HCT116 (cell line): Measurements from ENCODE around the gene SLC22A12. TPM values are rescaled to one million over a fixed set of nuclear protein-coding genes. Genes with fewer than 3 reads are reported as not detected.

Experiments used
- ATAC-seq: fragments of 200-7000 bp; cut with Tn5 transposase; 2 replicates; pipeline ENCODE4 v1.9.1; 2020; ENCODE audit warnings: mild to moderate bottlenecking, moderate library complexity
- BruUV-seq: library from RNA; stranded (reverse); fragments of 400-500 nt; replicated peaks from 2 replicates; lab custom pipeline; 2021; lab: Mats Ljungman, UMichigan
- CTCF ChIA-PET: fragments of 300-600 bp; sonication (Branson Sonifier 250); formaldehyde crosslinking; loops from one replicate; lab custom pipeline; 2021; ENCODE audit warnings: antibody characterized with exemption; lab: Charles Lee
- POLR2A ChIA-PET: fragments of 300-600, 350-600 bp; sonication (Branson Sonifier 250); formaldehyde crosslinking; loops from one replicate; lab custom pipeline; 2021; ENCODE audit warnings: antibody characterized with exemption; lab: Charles Lee
- RAD21 ChIA-PET, 2 experiments: fragments of 300-600 bp; sonication (Branson Sonifier 250); formaldehyde crosslinking; loops; one replicate each; lab custom pipeline; 2023; ENCODE audit warnings: low total read pairs in 2 of 2; ENCODE audit not compliant: uncharacterized antibody in 2 of 2, unreplicated experiment in 2 of 2, low non-redundant PET in 1 of 2; lab: Charles Lee
- DNase-seq: peaks from one replicate; pipeline ENCODE4 v3.0.0-alpha.2; 2010; ENCODE audit warnings: low read depth, low spot score
- H2AFZ ChIP-seq: fragments of 200-600 bp; shearing (Covaris generic), sonication (generic); 2 replicates; pipeline ENCODE4 v1.6.1; 2017; ENCODE audit warnings: low read depth, mixed run types, mixed read lengths, antibody characterized with exemption, low read length; ENCODE audit not compliant: poor library complexity, severe bottlenecking
- H3K27ac ChIP-seq: 2 replicates; pipeline ENCODE4 v1.5.1; 2012; ENCODE audit warnings: low read depth, low read length
- H3K27me3 ChIP-seq: fragments of 200-600 bp; sonication (generic); 2 replicates; pipeline ENCODE4 v1.6.1; 2016; ENCODE audit warnings: mixed run types, low read length, mixed read lengths; ENCODE audit not compliant: insufficient read depth
- H3K36me3 ChIP-seq, 2 experiments: fragments of 200-500 bp in 1 of 2; fragments of 200-600 bp in 1 of 2; sonication (Bioruptor generic) in 1 of 2; sonication (generic) in 1 of 2; 2 replicates each; pipeline versions ENCODE4 v1.5.1 to v1.6.1; 2014 to 2016; ENCODE audit warnings: low read length in 2 of 2, inconsistent platforms in 1 of 2, mixed read lengths in 1 of 2, mixed run types in 1 of 2; ENCODE audit not compliant: insufficient read depth in 2 of 2, control insufficient read depth in 1 of 2
- H3K4me1 ChIP-seq, 2 experiments: fragments of 200-600 bp in 1 of 2; sonication (generic) in 1 of 2; 2 replicates each; pipeline versions ENCODE4 v1.5.1 to v1.6.1; 2012 to 2017; ENCODE audit warnings: low read length in 2 of 2, inconsistent platforms in 1 of 2, mild to moderate bottlenecking in 1 of 2, mixed read lengths in 1 of 2, mixed run types in 1 of 2, moderate library complexity in 1 of 2; ENCODE audit not compliant: insufficient read depth in 2 of 2, control insufficient read depth in 1 of 2
- H3K4me2 ChIP-seq: fragments of 200-600 bp; sonication (generic); 2 replicates; pipeline ENCODE4 v1.6.1; 2017; ENCODE audit warnings: mixed run types, low read length, mixed read lengths
- H3K4me3 ChIP-seq, 2 experiments: fragments of 200-600 bp in 1 of 2; sonication (generic) in 1 of 2; replicated peaks in 1 of 2; 2 replicates each; pipeline ENCODE4 v1.5.1; 2011 to 2016; ENCODE audit warnings: low read length in 2 of 2, control low read depth in 1 of 2, low read depth in 1 of 2, mild to moderate bottlenecking in 1 of 2, mixed read lengths in 1 of 2, mixed run types in 1 of 2
- H3K79me2 ChIP-seq: fragments of 200-600 bp; sonication (generic); 2 replicates; pipeline ENCODE4 v1.6.1; 2017; ENCODE audit warnings: mild to moderate bottlenecking, mixed run types, low read length, moderate library complexity, mixed read lengths; ENCODE audit not compliant: insufficient read depth
- H3K9ac ChIP-seq: fragments of 200-600 bp; sonication (generic); 2 replicates; pipeline ENCODE4 v1.6.1; 2016; ENCODE audit warnings: low read length, mixed read lengths
- H3K9me2 ChIP-seq: fragments of 200-600 bp; sonication (generic), shearing (Covaris generic); 2 replicates; pipeline ENCODE4 v1.6.1; 2017; ENCODE audit warnings: mixed run types, mild to moderate bottlenecking, moderate library complexity; ENCODE audit not compliant: insufficient read depth
- H3K9me3 ChIP-seq, 2 experiments: fragments of 200-500 bp in 1 of 2; fragments of 200-600 bp in 1 of 2; sonication (Bioruptor generic) in 1 of 2; sonication (generic) in 1 of 2; 2 replicates each; pipeline ENCODE4 v1.6.1; 2014 to 2017; ENCODE audit warnings: low read length in 2 of 2, mixed read lengths in 2 of 2, inconsistent platforms in 1 of 2, low read depth in 1 of 2, mild to moderate bottlenecking in 1 of 2, mixed run types in 1 of 2, moderate library complexity in 1 of 2; ENCODE audit not compliant: control insufficient read depth in 1 of 2, insufficient read depth in 1 of 2
- H4K20me1 ChIP-seq: fragments of 200-600 bp; sonication (generic), shearing (Covaris generic); 2 replicates; pipeline ENCODE4 v1.6.1; 2017; ENCODE audit warnings: mixed run types, mild to moderate bottlenecking, moderate library complexity; ENCODE audit not compliant: insufficient read depth
- CBX3 ChIP-seq: IDR thresholded peaks from 2 replicates; pipeline ENCODE4 v1.6.1; 2012; ENCODE audit warnings: low read depth
- CTCF ChIP-seq, 3 experiments: fragments of 200-600 bp in 1 of 3; sonication (generic) in 1 of 3; IDR thresholded peaks in 2 of 3; conservative IDR thresholded peaks in 1 of 3; 2 replicates each; pipeline ENCODE4 v1.5.1; 2012 to 2017; ENCODE audit warnings: low read depth in 2 of 3, low read length in 2 of 3, antibody characterized with exemption in 1 of 3, borderline replicate concordance in 1 of 3, control low read depth in 1 of 3, mild to moderate bottlenecking in 1 of 3, mixed read lengths in 1 of 3, mixed run types in 1 of 3, moderate library complexity in 1 of 3; ENCODE audit not compliant: insufficient read depth in 1 of 3
- EGR1 ChIP-seq: IDR thresholded peaks from 2 replicates; pipeline ENCODE4 v1.6.1; 2012; ENCODE audit warnings: low read depth
- ELF1 ChIP-seq: IDR thresholded peaks from 2 replicates; pipeline ENCODE4 v1.6.1; 2012; ENCODE audit warnings: low read depth, borderline replicate concordance
- FOSL1 ChIP-seq: IDR thresholded peaks from 2 replicates; pipeline ENCODE4 v1.6.1; 2012; ENCODE audit warnings: low read depth
- POLR2A ChIP-seq: IDR thresholded peaks from 2 replicates; pipeline ENCODE4 v1.7.0; 2011; ENCODE audit warnings: borderline replicate concordance; ENCODE audit not compliant: insufficient read depth, insufficient read length; ENCODE audit errors: extremely low read depth
- SRF ChIP-seq: IDR thresholded peaks from 2 replicates; pipeline ENCODE4 v1.6.1; 2012; ENCODE audit warnings: low read depth
- ZFX ChIP-seq: fragments of 450-650 bp; IDR thresholded peaks from 2 replicates; pipeline ENCODE4 v1.6.1; 2017
- intact Hi-C: fragments of 100-400 bp; cut with micrococcal nuclease; formaldehyde crosslinking; loops from 2 replicates; pipeline ENCODE4 v1.10.0; 2022
- total RNA-seq: library from RNA; stranded (reverse); gene quantifications from one replicate; pipeline ENCODE4 v1.2.1, GENCODE V29; 2021; ENCODE audit not compliant: unreplicated experiment
- TF ChIP-seq, protein P1 (sequence below): IDR thresholded peaks from 2 replicates; pipeline ENCODE4 v1.6.1; 2012; ENCODE audit warnings: low read depth
- TF ChIP-seq, protein P2 (sequence below): IDR thresholded peaks from 2 replicates; pipeline ENCODE4 v1.6.1; 2011; ENCODE audit warnings: mild to moderate bottlenecking, low read length, moderate library complexity; ENCODE audit not compliant: insufficient replicate concordance; ENCODE audit errors: extremely low read depth

The SLC22A12 gene
- total RNA-seq, 1 experiment from 2014 or later: not detected

DNA sequence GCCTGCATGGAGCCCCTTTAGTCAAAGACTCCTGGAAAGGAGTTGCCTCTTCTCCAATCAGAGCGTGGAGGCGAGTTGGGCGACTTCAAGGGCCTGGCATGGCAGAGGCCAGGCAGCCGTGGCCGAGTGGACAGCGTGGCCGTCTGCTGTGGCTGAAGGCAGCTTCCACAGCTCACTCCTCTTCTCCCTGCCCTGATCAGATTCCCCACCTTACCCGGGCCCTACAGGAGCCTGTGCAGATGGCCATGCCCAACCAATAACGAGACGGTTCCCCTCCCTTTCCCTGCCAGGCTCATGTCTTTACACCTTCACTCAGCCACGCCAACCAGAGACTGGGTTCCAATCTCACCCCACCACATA lies 20.0 kb upstream of the SLC22A12 start (continued):
- TF ChIP-seq, protein P1, sequence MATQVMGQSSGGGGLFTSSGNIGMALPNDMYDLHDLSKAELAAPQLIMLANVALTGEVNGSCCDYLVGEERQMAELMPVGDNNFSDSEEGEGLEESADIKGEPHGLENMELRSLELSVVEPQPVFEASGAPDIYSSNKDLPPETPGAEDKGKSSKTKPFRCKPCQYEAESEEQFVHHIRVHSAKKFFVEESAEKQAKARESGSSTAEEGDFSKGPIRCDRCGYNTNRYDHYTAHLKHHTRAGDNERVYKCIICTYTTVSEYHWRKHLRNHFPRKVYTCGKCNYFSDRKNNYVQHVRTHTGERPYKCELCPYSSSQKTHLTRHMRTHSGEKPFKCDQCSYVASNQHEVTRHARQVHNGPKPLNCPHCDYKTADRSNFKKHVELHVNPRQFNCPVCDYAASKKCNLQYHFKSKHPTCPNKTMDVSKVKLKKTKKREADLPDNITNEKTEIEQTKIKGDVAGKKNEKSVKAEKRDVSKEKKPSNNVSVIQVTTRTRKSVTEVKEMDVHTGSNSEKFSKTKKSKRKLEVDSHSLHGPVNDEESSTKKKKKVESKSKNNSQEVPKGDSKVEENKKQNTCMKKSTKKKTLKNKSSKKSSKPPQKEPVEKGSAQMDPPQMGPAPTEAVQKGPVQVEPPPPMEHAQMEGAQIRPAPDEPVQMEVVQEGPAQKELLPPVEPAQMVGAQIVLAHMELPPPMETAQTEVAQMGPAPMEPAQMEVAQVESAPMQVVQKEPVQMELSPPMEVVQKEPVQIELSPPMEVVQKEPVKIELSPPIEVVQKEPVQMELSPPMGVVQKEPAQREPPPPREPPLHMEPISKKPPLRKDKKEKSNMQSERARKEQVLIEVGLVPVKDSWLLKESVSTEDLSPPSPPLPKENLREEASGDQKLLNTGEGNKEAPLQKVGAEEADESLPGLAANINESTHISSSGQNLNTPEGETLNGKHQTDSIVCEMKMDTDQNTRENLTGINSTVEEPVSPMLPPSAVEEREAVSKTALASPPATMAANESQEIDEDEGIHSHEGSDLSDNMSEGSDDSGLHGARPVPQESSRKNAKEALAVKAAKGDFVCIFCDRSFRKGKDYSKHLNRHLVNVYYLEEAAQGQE: no peak
- no peak for TF ChIP-seq CBX3
- no peak for TF ChIP-seq POLR2A
- TF ChIP-seq EGR1: no peak
- TF ChIP-seq, protein P2, sequence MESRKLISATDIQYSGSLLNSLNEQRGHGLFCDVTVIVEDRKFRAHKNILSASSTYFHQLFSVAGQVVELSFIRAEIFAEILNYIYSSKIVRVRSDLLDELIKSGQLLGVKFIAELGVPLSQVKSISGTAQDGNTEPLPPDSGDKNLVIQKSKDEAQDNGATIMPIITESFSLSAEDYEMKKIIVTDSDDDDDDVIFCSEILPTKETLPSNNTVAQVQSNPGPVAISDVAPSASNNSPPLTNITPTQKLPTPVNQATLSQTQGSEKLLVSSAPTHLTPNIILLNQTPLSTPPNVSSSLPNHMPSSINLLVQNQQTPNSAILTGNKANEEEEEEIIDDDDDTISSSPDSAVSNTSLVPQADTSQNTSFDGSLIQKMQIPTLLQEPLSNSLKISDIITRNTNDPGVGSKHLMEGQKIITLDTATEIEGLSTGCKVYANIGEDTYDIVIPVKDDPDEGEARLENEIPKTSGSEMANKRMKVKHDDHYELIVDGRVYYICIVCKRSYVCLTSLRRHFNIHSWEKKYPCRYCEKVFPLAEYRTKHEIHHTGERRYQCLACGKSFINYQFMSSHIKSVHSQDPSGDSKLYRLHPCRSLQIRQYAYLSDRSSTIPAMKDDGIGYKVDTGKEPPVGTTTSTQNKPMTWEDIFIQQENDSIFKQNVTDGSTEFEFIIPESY: no peak
- TF ChIP-seq ZFX: no peak

DNA sequence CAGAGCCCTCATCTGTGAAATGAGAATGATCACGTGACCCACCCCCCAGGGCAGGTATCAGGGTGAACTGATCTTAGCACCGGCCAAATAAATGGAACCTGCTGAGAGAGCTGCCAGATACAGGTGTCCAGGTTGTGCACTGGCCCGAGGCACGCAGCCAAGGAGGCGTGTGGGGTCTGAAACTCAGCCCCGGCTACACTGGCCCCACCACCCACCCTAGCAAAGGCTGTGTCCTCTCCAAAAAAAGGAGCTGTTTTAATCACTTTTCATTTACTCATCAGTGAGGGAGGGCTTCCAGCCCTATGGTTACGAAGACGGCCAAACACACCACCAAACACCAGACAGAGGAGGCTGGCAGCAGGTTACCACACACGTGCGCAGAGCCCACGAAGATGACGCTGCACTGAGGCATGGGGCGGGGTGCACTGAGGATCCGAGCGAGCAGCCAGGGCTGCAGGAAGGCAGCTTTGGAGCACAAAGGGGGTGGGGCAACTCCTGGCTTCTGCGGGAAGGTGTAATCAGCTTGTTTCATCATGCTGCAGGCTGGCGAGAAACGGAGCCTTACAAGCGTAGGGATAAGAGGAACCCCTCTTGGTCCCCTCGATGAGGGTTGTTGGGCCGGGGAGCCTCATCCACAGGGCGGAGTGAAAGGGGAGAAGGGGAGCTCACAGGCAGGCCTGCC lies 19.5 kb upstream of the SLC22A12 start:
- Histone ChIP-seq H3K27ac (no peak overlapping the region), H3K36me3 (no peaks in the 10 kb centered on the region), H3K4me2 (no peak overlapping the region), H3K27me3 (no peaks in the 10 kb centered on the region), H3K9me3 (no peaks in the 10 kb centered on the region), H3K9me2 (no peaks in the 10 kb centered on the region), H3K4me1 (peaks cover 3 to 7% of the 10 kb centered on the region in 2 experiments; a peak in 3 of 4 replicates), H3K79me2 (no peaks in the 10 kb centered on the region), H4K20me1 (no peaks in the 10 kb centered on the region), H2AFZ (no peak overlapping the region), H3K9ac (no peak overlapping the region), H3K4me3 (no peak overlapping the region)
- TF ChIP-seq ELF1 (no peak), FOSL1 (no peak), SRF (no peak), CTCF (IDR thresholded peaks at IDR 0.05 in 2 of 3, conservative IDR thresholded peaks at IDR 0.05 in 1 of 3; ENCODE audit: borderline replicate concordance in 1 of 3, insufficient read depth in 1 of 3, low read depth in 2 of 3, low read length in 2 of 3) (no peak)
- BruUV-seq: no TSS peak
- CTCF ChIA-PET: interaction anchor here (1.2 kb wide), 1 partner anchor 78 kb away, joined by 3 read pairs; no protein-coding TSS in a partner anchor
- no peak for ATAC-seq
- POLR2A ChIA-PET: no interaction called here
- RAD21 ChIA-PET: no interaction called here
- intact Hi-C loops: no loop called here
- DNase-seq: no peak
